Measurements from ENCODE around the gene GBX1. TPM values are rescaled to one million over a fixed set of nuclear protein-coding genes. Genes with fewer than 3 reads are reported as not detected.

Gene GBX1
- total and polyA plus RNA-seq, 2 of the 4 experiments (the other 2 are of a cell fraction), result not detected

- no peak overlapping the region for H3K9ac ChIP-seq (ENCODE audit: low read depth, low read length)
- H3K27ac ChIP-seq (ENCODE audit: insufficient read depth, low read length), result no peak overlapping the region
- BruUV-seq (replicated peaks), result no TSS peak
- H3K14ac ChIP-seq (replicated peaks; ENCODE audit: low read depth, low read length), result no peak overlapping the region
- H3K18ac ChIP-seq (ENCODE audit: low read depth, low read length), result no peak overlapping the region
- H3K79me1 ChIP-seq (ENCODE audit: low read depth in 1 of 2, low read length in 2 of 2), result peaks cover 0 to 28% of the 10 kb centered on the region in 2 experiments; a peak in 3 of 4 replicates
- no peak for DNase-seq
- H2BK20ac ChIP-seq (ENCODE audit: low read depth, low read length), result no peak overlapping the region
- ChIA-PET CTCF (no interaction called here), POLR2A (ENCODE audit: unreplicated experiment) (no interaction called here)
- no peak overlapping the region for H3K4ac ChIP-seq (ENCODE audit: low read depth, low read length)
- no peak overlapping the region for H3K4me3 ChIP-seq (ENCODE audit: insufficient read depth, low read depth, low read length)
- H2AK5ac ChIP-seq (ENCODE audit: low read depth, low read length), result no peak overlapping the region
- no peaks in the 10 kb centered on the region for H3K9me3 ChIP-seq (ENCODE audit: control insufficient read depth, insufficient read depth, low read length)
- H2AFZ ChIP-seq (replicated peaks; ENCODE audit: low read length, poor library complexity), result no peak overlapping the region
- H2BK120ac ChIP-seq (ENCODE audit: low read depth, low read length), result no peak overlapping the region
- intact Hi-C loops (cut with micrococcal nuclease) (no loop called here), dilution Hi-C loops (cut with HindIII; ENCODE audit: low sequenced_read_pairs, unreplicated experiment) (no loop called here), in situ Hi-C loops (cut with MboI; ENCODE audit: low sequenced_read_pairs) (loop anchor here (5.0 to 10.0 kb wide), 2 partner anchors 46 to 178 kb away; no protein-coding TSS in a partner anchor)
- H3K36me3 ChIP-seq (ENCODE audit: control insufficient read depth, insufficient read depth, low read length), result peaks cover 66% of the 10 kb centered on the region
- H4K5ac ChIP-seq (ENCODE audit: low read depth, low read length), result no peak overlapping the region
- no peaks in the 10 kb centered on the region for H3K9me1 ChIP-seq (ENCODE audit: insufficient read depth, low read length)
- no peak overlapping the region for H2BK5ac ChIP-seq (ENCODE audit: low read depth, low read length, poor library complexity, severe bottlenecking)
- peaks cover 32% of the 10 kb centered on the region for H4K20me1 ChIP-seq (ENCODE audit: insufficient read depth, low read length)
- ATAC-seq (ENCODE audit: low read depth), result no peak
- no peak overlapping the region for H3K4me2 ChIP-seq (ENCODE audit: low read depth, low read length)
- no peak overlapping the region for H2AK9ac ChIP-seq (replicated peaks; ENCODE audit: low read depth, low read length, poor library complexity)
- TF ChIP-seq RFX5 (IDR thresholded peaks at IDR 0.05; ENCODE audit: low read depth, low read length), result no peak
- no peak for TF ChIP-seq USF2 (IDR thresholded peaks at IDR 0.05; ENCODE audit: low read depth, low read length)
- no peak for TF ChIP-seq CTCF (conservative IDR thresholded peaks at IDR 0.05; ENCODE audit: low read depth, low read length)
- TF ChIP-seq CEBPB (IDR thresholded peaks at IDR 0.05; ENCODE audit: low read depth, low read length), result no peak
- no peak for TF ChIP-seq POLR2A (IDR thresholded peaks at IDR 0.05; ENCODE audit: low read depth, low read length)
- no peak for TF ChIP-seq ELK1 (IDR thresholded peaks at IDR 0.05; ENCODE audit: borderline replicate concordance, low read depth, low read length)
- no peak for TF ChIP-seq SMC3 (IDR thresholded peaks at IDR 0.05; ENCODE audit: low read depth, low read length)
- TF ChIP-seq MAZ (IDR thresholded peaks at IDR 0.05; ENCODE audit: borderline replicate concordance, low read depth, low read length), result no peak
- no peak for TF ChIP-seq RCOR1 (IDR thresholded peaks at IDR 0.05; ENCODE audit: insufficient replicate concordance, low read length)
- no peaks in the 10 kb centered on the region for H3K4me1 ChIP-seq (ENCODE audit: control insufficient read depth, insufficient read depth, low read length)
- H4K91ac ChIP-seq (ENCODE audit: insufficient read depth, low read depth, low read length), result no peak overlapping the region
- H3K56ac ChIP-seq (ENCODE audit: extremely low read depth, insufficient read depth, low read length), result no peak overlapping the region
- no peak overlapping the region for H3K23ac ChIP-seq (ENCODE audit: low read depth, low read length)
- H2BK15ac ChIP-seq (ENCODE audit: low read depth, low read length), result no peak overlapping the region
- H3K27me3 ChIP-seq (ENCODE audit: control insufficient read depth, insufficient read depth, low read length), result no peaks in the 10 kb centered on the region
- no peak overlapping the region for H4K8ac ChIP-seq (ENCODE audit: low read depth in 2 of 2, low read length in 2 of 2)
- WGBS, 2 experiments (ENCODE audit: extremely low coverage in 2 of 2, insufficient read length in 1 of 2), result 53% methylated on average over 3 of the region's 19 CpGs; no CpG with 5 or more reads in 1 of the 2 experiments
Observed at GRCh38 chr7:151126491-151127137, 40.9 kb downstream of the GBX1 start.
